HepG2 (cell line): ENCODE data around the gene LBX2. TPM values are rescaled to one million over a fixed set of nuclear protein-coding genes. Genes with fewer than 3 reads are reported as not detected.

ENCODE experiments used
- AGO1 ChIP-seq: fragments of 200-400 bp; formaldehyde crosslinking; IDR thresholded peaks from 2 replicates; pipeline ENCODE4 v1.6.1; 2017; ENCODE audit warnings: mild to moderate bottlenecking, low read depth, low read length, moderate library complexity; ENCODE audit not compliant: poor library complexity, severe bottlenecking
- AHDC1 ChIP-seq: sonication (generic); formaldehyde crosslinking; IDR thresholded peaks from 2 replicates; pipeline ENCODE4 v1.5.1; 2020; ENCODE audit warnings: mild to moderate bottlenecking, missing genetic modification reagents, borderline replicate concordance
- HES4 ChIP-seq: sonication (generic); formaldehyde crosslinking; IDR thresholded peaks from 2 replicates; pipeline ENCODE4 v1.9.0; 2021; ENCODE audit warnings: mild to moderate bottlenecking, missing genetic modification reagents, borderline replicate concordance
- IRF9 ChIP-seq: sonication (generic); formaldehyde crosslinking; IDR thresholded peaks from 2 replicates; pipeline ENCODE4 v1.8.0; 2022; ENCODE audit warnings: missing genetic modification reagents, mild to moderate bottlenecking, borderline replicate concordance
- JARID2 ChIP-seq: sonication (generic); formaldehyde crosslinking; IDR thresholded peaks from 2 replicates; pipeline ENCODE4 v1.8.1; 2023; ENCODE audit warnings: missing genetic modification reagents, inconsistent platforms; ENCODE audit not compliant: insufficient replicate concordance
- KAT8 ChIP-seq: IDR thresholded peaks from 2 replicates; pipeline ENCODE4 v1.6.1; 2016; ENCODE audit warnings: missing genetic modification reagents, missing compliant biosample characterization
- MIER3 ChIP-seq: IDR thresholded peaks from 2 replicates; pipeline ENCODE4 v1.6.1; 2016; ENCODE audit warnings: missing compliant biosample characterization, borderline replicate concordance
- NFYB ChIP-seq: sonication (generic); formaldehyde crosslinking; IDR thresholded peaks from 2 replicates; pipeline ENCODE4 v1.4.0; 2020; ENCODE audit warnings: missing genetic modification reagents
- NRL ChIP-seq: sonication (generic); formaldehyde crosslinking; IDR thresholded peaks from 2 replicates; pipeline ENCODE4 v1.5.0; 2020; ENCODE audit warnings: missing genetic modification reagents, mild to moderate bottlenecking, moderate library complexity, borderline replicate concordance
- SRSF1 ChIP-seq: fragments of 200-400 bp; formaldehyde crosslinking; optimal IDR thresholded peaks from 2 replicates; pipeline ENCODE3; 2017; ENCODE audit warnings: mild to moderate bottlenecking, low read depth, low read length, moderate library complexity
- polyA plus RNA-seq, 8 experiments: library from polyadenylated mRNA; depleted of rRNA in 3 of 8; stranded (reverse) in 7 of 8; unstranded in 1 of 8; fragments of >200 nt; fragmentation: Illumina TruSeq in 4 of 8; extraction: Trizol in 4 of 8; gene quantifications; 2 replicates each; pipeline versions ENCODE4 v1.2.1 to v1.2.3, GENCODE V29; 2011 to 2016; ENCODE audit warnings: low read depth in 4 of 8, missing spikeins in 1 of 8, mixed read lengths in 1 of 8; ENCODE audit not compliant: insufficient read depth in 1 of 8
- total RNA-seq, 5 experiments: library from RNA; depleted of rRNA; stranded (reverse); fragments of >200 nt; fragmentation: Illumina TruSeq; extraction: Trizol; gene quantifications; 2 replicates each; pipeline ENCODE4 v1.2.3, GENCODE V29; 2016; ENCODE audit warnings: low read depth in 1 of 5
- TF ChIP-seq, protein P1 (sequence below): sonication (generic); formaldehyde crosslinking; IDR thresholded peaks from 2 replicates; pipeline ENCODE4 v1.4.0; 2020; ENCODE audit warnings: missing genetic modification reagents, mild to moderate bottlenecking, borderline replicate concordance
- TF ChIP-seq, protein P2 (sequence below): sonication (generic); formaldehyde crosslinking; IDR thresholded peaks from 2 replicates; pipeline ENCODE4 v1.5.1; 2020; ENCODE audit warnings: mild to moderate bottlenecking, missing genetic modification reagents, moderate library complexity

LBX2 gene
- total and polyA plus RNA-seq, 2 of the 13 experiments (the other 11 are each of a cell fraction or from before 2014, with no cell fraction given), result 6.4 to 8.1 TPM

DNA sequence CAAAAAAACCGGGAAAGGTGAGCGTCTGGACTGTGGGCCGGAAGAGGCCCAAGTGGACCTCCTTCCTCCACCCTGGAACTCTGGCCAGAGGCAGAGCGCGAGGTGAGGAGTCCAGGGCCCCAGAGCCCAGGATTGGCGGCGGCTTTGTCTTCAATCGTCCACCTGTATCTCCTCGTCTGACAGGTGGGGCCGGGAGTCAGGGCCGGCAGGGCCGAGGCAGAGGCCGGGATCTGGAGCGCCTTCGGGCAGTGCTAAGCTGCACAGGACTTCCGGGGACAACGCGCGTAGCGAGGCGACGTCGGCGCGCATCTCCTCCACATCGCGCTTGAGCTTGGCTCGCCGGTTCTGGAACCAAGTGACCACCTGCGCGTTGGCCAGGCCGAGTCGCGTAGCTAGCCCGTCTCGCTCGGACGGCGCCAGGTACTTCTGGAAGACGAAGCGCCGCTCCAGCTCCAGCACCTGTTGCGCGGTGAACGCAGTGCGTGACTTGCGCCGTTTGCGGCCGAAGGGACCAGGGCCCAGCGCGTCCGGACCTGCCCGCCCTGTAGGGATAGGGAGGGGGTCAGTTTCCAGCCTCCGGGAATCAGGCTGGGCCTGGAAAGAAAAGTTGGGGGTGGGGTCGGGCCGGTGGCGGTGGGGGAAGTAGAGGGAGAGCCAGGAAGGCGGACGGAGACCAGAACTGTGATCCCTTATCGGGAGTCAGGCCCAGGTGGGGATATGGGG lies 1.5 kb downstream of the LBX2 start (continued):
- TF ChIP-seq AGO1, result peak; percentile 97
- TF ChIP-seq NRL (CRISPR knock-in tag), result peak; percentile 68
- no peak for TF ChIP-seq JARID2
- 0 out of 2 replicates have a peak, but pooled peaks have one; percentile 59 for TF ChIP-seq IRF9 (CRISPR knock-in tag)
- TF ChIP-seq NFYB, result 0 out of 2 replicates have a peak, but pooled peaks have one; percentile 9
- no peak for TF ChIP-seq AHDC1 (CRISPR knock-in tag)
- no peak; the same call in 1 of the 2 replicates for TF ChIP-seq HES4
- no peak for TF ChIP-seq MIER3 (CRISPR knock-in tag)
- TF ChIP-seq, protein P1, sequence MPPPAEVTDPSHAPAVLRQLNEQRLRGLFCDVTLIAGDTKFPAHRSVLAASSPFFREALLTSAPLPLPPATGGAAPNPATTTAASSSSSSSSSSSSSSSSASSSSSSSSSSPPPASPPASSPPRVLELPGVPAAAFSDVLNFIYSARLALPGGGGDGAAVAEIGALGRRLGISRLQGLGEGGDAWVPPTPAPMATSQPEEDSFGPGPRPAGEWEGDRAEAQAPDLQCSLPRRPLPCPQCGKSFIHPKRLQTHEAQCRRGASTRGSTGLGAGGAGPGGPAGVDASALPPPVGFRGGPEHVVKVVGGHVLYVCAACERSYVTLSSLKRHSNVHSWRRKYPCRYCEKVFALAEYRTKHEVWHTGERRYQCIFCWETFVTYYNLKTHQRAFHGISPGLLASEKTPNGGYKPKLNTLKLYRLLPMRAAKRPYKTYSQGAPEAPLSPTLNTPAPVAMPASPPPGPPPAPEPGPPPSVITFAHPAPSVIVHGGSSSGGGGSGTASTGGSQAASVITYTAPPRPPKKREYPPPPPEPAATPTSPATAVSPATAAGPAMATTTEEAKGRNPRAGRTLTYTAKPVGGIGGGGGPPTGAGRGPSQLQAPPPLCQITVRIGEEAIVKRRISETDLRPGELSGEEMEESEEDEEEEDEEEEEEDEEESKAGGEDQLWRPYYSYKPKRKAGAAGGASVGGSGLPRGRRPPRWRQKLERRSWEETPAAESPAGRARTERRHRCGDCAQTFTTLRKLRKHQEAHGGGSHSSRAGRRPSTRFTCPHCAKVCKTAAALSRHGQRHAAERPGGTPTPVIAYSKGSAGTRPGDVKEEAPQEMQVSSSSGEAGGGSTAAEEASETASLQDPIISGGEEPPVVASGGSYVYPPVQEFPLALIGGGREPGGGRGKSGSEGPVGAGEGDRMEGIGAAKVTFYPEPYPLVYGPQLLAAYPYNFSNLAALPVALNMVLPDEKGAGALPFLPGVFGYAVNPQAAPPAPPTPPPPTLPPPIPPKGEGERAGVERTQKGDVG (CRISPR knock-in tag), result peak; percentile 72; the same call in 1 of the 2 replicates
- TF ChIP-seq KAT8 (CRISPR knock-in tag), result peak; percentile 54; the same call in 1 of the 2 replicates
- TF ChIP-seq, protein P2, sequence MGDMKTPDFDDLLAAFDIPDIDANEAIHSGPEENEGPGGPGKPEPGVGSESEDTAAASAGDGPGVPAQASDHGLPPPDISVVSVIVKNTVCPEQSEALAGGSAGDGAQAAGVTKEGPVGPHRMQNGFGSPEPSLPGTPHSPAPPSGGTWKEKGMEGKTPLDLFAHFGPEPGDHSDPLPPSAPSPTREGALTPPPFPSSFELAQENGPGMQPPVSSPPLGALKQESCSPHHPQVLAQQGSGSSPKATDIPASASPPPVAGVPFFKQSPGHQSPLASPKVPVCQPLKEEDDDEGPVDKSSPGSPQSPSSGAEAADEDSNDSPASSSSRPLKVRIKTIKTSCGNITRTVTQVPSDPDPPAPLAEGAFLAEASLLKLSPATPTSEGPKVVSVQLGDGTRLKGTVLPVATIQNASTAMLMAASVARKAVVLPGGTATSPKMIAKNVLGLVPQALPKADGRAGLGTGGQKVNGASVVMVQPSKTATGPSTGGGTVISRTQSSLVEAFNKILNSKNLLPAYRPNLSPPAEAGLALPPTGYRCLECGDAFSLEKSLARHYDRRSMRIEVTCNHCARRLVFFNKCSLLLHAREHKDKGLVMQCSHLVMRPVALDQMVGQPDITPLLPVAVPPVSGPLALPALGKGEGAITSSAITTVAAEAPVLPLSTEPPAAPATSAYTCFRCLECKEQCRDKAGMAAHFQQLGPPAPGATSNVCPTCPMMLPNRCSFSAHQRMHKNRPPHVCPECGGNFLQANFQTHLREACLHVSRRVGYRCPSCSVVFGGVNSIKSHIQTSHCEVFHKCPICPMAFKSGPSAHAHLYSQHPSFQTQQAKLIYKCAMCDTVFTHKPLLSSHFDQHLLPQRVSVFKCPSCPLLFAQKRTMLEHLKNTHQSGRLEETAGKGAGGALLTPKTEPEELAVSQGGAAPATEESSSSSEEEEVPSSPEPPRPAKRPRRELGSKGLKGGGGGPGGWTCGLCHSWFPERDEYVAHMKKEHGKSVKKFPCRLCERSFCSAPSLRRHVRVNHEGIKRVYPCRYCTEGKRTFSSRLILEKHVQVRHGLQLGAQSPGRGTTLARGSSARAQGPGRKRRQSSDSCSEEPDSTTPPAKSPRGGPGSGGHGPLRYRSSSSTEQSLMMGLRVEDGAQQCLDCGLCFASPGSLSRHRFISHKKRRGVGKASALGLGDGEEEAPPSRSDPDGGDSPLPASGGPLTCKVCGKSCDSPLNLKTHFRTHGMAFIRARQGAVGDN (CRISPR knock-in tag), result peak; percentile 95
- TF ChIP-seq SRSF1, result no peak
